Body of pancreas (tissue), 4 donors: ENCODE results near the gene KCNIP4.

Source experiments
- POLR2A ChIP-seq, 3 donors: fragments of 450-650 bp; IDR thresholded peaks; one replicate each; pipeline ENCODE4 v1.6.1; 2016; ENCODE audit warnings: antibody characterized with exemption in 3 of 3, mild to moderate bottlenecking in 2 of 3
- TF ChIP-seq, protein P1 (sequence below), 7 experiments: fragments of 450-650 bp in 4 of 7; fragments of 200-600 bp in 3 of 7; sonication (generic) in 3 of 7; IDR thresholded peaks; one replicate each; pipeline ENCODE4 v1.5.1; 2016 to 2019; ENCODE audit warnings: antibody characterized with exemption in 7 of 7

DNA sequence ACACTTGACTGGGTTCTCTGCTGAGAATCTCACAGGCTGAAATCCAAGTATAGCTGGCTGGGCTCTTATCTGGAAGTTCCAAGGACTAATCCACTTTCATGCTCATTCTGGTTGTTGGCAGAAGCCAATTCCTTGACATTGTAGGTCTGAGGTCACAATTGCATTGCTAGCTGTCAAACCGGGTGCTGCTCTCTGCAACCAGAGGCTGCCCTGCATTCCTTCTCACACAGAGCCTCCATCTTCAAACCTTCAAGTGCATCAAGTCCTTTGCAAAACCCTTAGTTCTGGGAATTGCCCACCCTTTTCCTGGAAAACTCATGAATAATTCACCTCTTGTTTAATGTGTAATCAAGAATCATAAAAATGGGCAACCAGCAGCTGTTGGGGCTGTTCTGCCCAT is 404.2 kb downstream of the KCNIP4 start:
- TF ChIP-seq, protein P1, sequence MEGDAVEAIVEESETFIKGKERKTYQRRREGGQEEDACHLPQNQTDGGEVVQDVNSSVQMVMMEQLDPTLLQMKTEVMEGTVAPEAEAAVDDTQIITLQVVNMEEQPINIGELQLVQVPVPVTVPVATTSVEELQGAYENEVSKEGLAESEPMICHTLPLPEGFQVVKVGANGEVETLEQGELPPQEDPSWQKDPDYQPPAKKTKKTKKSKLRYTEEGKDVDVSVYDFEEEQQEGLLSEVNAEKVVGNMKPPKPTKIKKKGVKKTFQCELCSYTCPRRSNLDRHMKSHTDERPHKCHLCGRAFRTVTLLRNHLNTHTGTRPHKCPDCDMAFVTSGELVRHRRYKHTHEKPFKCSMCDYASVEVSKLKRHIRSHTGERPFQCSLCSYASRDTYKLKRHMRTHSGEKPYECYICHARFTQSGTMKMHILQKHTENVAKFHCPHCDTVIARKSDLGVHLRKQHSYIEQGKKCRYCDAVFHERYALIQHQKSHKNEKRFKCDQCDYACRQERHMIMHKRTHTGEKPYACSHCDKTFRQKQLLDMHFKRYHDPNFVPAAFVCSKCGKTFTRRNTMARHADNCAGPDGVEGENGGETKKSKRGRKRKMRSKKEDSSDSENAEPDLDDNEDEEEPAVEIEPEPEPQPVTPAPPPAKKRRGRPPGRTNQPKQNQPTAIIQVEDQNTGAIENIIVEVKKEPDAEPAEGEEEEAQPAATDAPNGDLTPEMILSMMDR (IDR thresholded peaks at IDR 0.05) = no peak
- no peak for TF ChIP-seq POLR2A (IDR thresholded peaks at IDR 0.05)
